ENCODE data around the gene AKAP13.
"Not testable (repeated sequence)": the region's sequence is repeated elsewhere in the genome, so short reads cannot be mapped to it uniquely, and the experiment has no call there.

Gene AKAP13, protein sequence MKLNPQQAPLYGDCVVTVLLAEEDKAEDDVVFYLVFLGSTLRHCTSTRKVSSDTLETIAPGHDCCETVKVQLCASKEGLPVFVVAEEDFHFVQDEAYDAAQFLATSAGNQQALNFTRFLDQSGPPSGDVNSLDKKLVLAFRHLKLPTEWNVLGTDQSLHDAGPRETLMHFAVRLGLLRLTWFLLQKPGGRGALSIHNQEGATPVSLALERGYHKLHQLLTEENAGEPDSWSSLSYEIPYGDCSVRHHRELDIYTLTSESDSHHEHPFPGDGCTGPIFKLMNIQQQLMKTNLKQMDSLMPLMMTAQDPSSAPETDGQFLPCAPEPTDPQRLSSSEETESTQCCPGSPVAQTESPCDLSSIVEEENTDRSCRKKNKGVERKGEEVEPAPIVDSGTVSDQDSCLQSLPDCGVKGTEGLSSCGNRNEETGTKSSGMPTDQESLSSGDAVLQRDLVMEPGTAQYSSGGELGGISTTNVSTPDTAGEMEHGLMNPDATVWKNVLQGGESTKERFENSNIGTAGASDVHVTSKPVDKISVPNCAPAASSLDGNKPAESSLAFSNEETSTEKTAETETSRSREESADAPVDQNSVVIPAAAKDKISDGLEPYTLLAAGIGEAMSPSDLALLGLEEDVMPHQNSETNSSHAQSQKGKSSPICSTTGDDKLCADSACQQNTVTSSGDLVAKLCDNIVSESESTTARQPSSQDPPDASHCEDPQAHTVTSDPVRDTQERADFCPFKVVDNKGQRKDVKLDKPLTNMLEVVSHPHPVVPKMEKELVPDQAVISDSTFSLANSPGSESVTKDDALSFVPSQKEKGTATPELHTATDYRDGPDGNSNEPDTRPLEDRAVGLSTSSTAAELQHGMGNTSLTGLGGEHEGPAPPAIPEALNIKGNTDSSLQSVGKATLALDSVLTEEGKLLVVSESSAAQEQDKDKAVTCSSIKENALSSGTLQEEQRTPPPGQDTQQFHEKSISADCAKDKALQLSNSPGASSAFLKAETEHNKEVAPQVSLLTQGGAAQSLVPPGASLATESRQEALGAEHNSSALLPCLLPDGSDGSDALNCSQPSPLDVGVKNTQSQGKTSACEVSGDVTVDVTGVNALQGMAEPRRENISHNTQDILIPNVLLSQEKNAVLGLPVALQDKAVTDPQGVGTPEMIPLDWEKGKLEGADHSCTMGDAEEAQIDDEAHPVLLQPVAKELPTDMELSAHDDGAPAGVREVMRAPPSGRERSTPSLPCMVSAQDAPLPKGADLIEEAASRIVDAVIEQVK (N-terminal part only)

DNA sequence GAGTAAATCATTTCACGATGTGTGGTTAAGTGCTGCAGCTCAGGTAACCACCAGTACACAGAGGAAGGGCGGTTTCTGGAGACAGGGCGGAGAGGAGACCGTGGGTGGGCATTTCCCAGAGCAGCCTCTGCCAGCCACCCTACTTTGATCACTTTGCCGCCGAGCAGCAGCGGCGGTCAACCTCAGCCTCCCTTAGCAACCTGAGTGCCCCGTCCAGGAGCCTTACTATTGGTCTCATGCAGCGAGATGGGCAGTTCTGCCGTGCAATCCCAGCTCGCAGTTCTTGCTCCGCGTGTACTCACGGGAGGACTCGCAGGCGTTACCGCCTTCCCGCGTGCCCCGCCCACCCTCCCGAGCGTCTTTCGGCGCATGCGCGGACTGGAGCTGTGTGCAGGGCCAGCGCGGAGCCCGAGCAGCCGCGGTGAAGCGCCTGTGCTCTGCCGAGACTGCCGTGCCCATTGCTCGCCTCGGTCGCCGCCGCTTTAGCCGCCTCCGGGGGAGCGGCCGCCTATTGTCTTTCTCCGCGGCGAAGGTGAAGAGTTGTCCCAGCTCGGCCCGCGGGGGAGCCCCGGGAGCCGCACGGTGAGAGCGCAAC lies at the start of gene AKAP13:
AKAP13 (plus strand) TSS at position 387 of the 595 bp plus-strand sequence. CDS start 105,118 bp downstream, outside the sequence.
- peak; percentile 97 to 100 for DNase-seq

DNA sequence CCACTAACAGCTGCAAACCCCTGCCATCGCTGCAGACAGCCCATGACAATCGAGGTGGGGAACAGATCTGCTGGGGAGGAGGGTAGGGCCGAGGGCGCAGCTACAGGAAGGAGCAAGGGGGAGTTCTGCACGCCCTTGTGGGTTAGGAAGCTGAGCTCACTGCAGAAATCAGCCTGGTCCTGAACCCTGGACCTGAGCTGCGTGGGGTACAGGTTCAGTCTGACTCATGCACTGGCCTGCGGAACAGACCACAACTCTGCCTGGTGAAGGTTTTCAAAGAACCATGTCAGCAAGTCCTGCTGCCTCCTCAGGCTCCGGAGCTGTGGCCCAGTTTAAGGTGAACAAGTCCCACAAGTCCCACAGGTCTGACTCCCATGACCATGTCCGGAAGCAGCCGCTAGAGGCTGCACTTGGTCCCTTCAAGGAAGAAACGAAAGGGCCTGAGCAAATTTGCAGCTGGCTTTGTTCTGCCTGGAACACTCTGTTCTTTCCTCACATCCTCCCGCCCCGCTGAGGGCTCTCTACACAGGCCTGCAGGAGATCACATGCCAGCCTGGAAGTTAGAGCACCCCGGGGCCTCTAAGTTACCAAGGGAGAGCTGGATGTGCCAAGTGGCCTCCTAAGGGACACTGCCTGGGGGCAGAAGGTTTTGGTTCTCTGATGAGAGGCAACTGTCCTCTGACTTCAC lies 49.4 kb upstream of the AKAP13 start:
- DNase-seq: peak; percentile 47 to 84

DNA sequence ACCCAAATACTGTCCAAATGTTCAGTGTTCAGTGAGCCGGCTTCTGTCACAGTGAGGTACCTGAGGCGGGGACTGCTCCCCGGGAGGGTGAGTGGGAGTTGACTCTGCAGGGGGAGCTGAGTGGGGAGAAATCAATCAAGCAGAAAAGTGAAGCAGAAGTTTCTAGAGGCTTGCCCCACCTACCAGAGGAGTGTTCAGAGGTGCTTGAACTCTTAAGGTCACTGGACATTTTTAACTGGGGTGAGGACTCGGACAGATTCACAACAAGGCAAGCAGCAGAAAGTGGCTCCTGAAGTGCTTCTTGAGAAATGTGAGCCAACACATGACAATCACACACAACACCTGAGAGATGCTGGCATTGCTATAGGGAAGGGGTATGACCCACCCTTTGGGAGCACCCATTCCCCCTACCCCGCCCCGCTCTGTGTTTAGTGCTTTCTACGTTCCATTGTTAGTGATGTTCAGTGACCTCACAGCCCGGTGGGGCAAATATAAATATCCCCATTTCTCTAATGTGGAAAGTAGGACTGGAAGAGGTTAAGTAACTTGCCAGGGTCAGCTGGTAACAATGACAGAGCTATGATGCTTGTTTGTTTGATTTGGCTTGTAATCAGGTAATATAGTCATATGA lies 48.6 kb upstream of the AKAP13 start:
- no peak for DNase-seq

DNA sequence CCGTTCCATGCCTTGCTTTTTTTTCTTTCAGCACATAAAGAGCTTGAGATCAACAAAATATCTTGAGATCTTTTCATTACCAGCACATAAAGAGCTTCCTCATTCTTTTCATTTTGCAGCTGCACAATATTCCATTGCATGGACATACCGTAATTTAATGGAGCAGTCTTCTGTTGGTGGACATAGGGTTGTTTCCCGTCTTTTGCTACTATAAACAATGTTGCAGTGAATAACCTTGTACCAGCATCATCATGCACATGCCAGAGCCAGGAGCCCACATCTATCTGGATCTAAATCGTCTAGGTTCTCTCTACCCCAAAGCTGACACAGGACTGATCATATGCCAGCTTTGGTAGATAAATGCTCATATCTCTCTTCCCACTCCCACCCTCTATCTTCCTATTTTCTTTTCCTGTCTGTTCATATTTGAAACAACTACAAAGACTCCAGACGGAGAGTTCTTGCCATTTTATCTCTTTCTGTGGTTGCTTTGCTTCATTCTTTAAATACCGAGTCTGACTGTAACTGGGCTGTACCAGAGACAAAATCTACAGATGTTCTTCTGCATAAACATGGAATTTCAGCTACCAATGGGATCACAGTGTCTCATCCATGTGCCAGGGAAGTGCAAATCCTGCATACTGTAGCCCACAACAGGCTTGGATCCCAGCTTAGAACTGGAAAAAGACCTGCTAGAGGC lies 47.1 kb upstream of the AKAP13 start:
- DNase-seq: no peak

DNA sequence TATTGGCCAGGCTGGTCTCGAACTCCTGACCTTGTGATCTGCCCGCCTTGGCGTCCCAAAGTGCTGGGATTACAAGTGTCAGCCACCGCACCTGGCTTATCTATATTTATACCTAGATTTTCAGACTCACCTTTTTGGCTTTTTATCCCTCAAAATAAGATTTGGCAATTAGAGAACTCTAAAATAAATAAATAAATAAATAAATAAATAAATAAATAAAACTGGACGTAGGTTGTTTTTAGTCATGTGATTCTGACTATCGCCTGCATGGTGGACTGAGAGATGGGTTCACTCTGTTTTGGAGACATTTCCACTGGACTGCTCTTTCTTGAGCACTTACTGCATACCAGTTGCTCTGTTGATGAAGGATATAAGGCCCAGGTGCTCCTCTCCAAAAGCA lies 46.2 kb upstream of the AKAP13 start:
- DNase-seq: no peak

DNA sequence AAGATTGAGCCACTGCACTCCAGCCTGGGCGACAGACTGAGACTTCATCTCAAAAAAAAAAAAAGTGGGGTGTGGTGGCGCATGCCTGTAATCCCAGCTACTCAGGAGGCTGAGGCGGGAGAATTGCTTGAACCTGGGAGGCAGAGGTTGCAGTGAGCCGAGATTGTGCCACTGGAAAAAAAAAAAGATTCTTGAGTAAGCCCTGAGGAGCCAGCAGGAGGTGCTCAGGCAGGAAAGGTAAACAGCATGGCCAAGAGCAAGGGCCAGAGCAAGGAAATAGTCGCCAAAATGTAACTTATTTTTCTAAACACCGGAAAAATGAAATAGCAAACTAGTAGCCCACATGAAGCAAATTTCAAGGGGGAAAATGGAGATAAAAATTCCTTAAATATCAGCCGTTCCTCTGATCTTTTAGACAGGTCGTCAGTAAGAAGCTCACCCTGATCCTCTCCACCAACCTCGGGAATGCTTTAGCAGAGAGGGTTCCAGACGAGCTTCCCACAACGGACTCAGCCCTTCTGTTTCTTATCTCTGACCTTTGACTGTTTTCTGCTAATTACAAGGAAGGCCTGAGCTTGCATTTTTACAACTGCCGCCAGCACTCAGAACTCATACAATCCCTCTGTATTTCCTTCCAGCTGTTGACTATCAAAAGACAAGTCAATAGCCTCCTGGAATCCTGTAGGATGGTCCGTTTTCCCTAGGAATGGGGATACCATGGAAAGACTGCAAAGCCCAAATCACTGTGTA lies 45.0 kb upstream of the AKAP13 start:
- DNase-seq: no peak

DNA sequence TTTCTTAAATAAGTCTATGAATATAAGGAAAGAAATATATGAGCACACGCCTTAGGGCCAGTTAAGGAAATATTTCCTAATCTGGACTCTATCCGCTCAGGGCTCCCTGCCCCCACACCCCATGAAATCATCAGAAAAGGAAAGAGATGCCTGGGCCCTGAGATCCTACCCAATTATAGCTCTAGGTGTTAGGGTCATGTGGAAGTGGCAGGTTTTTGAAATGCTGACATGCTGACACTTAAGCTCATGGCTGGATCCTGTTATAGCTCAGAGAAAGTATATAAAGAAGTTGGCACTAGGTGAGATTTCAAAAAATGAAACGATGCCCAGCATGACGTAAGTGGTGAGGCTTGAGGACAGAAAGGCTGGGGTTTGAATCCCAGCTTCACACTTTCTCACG lies 43.5 kb upstream of the AKAP13 start:
- no peak for DNase-seq

DNA sequence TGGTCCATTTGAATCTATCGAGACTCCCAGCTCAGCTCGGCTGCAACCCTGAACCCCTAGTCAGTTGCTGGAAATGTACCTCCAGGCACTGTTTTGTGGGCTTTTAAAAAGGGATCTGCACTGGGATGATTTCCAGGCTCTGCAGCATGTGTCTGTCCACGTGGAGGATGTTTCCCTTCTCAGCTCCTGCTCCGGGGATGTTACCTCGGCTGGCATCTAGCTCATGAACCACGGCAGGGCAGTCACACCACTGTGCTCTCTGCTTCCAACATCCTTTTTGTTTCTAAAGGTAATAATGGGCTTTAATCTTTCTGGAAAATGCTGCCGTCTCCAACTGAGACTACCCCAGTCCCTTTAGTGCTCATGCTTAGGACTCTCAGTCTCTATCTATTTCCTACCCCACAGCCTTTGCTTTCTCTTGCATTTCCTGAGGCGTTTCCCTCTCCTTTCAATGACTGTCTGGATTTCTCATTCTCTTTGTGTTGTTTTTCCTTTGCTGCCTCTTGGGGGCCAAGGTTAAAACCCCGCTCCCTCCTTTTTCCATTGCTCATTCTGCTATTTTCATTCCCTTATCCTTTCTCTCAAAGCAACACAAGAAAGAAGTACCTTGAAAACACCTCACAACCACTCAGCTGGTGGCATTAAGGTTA lies 42.9 kb upstream of the AKAP13 start:
- DNase-seq: no peak

DNA sequence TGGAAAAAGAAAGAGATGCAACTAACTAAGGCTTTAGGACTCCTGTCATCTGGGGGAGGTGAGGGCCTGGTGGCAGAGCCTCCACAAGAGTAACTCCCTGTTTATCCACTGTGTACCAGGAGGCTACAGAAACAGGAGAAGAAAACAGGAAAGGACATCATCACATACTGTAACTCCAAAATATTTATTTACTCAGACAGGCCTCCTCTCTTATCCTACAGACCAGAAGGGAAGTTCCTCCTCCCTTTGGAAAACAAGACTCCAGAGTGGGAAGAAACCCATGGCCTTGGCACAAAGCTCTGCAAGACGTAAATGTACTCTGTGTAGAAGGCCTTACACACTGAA lies 40.1 kb upstream of the AKAP13 start:
- no peak for DNase-seq

DNA sequence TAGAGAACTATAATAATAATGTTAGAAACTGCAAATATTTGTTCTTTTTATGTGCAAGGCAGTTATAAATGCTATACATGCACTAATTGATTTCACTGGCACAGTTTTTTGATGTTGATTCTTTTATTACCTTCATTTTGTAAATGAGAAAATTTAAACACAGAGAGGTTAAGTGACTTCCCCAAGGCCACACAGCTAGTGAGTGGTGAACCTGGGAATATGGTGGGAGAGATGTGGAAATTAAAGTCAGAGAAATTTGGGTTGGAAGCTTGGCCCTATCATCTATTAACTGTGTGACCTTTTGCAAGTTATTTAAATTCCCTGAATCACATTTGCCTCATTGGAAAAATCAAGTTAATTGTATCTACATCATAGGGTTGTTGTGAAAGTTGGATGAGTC lies 39.6 kb upstream of the AKAP13 start:
- no peak for DNase-seq

DNA sequence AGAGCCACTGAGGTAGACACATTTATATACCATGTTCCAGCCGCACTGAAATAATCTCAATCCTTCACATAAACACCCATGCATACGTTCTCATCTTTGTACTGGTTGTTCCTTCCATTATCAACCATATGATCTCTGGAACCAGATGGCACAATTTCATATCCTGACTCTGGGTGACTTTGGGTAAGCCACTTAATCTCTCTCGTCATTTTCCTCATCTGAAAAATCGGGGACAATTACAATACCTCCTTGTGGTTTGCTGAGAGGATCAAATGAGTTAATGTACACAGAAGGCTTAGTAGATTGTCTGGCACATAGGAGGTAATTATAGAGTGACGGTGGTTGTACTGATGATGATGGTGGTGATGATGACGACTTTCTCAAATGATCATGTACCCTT lies 38.2 kb upstream of the AKAP13 start:
- peak; percentile 89 to 96 for DNase-seq

DNA sequence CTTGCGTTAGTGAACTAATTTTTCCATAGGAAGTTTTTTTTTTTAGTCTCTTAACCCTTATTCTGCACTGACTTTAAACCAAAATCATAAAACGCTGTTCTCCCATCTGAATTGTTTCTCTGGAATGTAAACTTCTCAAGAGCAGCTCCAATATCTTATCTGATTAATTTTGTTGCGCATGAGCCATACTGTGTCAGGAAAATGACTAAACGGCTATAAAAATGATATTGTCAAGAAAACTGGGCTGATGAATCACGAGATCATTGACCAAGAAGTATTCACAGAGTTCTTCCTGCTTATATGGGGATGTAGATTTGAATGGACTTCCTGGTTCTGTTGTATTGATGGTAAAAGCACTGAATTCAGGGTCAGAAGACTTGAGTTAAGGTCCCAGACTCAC lies 37.0 kb upstream of the AKAP13 start:
- not testable (repeated sequence) for DNase-seq

DNA sequence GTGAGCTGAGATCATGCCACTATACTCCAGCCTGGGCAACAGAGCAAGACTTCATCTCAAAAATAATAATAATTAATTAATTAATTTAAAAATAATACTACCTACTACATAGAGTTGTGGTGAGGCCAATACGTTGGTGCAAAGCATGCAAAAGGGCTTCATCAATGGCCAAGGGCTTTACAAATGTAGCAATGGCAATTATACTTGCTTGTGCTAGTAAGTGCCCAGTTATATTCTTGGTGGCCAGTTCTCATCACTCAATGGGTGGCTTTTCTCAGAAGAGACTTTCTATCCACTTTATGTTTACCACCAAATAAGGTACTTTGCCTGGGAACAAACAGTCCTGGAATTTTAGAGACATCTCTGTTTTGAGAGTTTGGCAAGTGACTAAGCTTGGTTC lies 36.2 kb upstream of the AKAP13 start:
- DNase-seq: not testable (repeated sequence)

DNA sequence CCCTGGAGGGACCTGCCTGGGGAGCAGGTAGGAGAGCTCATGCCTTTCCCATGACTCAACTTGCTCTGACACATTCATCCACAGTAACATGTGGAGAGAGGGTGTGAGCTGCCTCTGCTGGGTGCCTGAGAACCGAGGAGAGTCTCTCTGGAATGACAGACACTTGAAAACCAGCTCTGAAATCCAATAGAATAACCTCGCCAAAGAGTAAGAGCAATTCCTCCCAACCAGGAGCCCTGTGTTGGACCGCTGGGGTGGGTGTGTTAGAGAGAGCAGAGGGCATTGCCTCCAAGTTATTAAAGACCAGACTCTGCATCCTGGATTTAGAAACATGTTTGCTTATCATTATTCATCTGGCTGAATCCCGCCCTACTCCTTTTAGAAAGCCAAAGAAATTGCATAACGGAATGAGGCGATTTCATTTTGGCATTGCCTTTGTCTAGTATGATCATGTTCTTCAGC lies 35.7 kb upstream of the AKAP13 start:
- DNase-seq: not testable (repeated sequence)

DNA sequence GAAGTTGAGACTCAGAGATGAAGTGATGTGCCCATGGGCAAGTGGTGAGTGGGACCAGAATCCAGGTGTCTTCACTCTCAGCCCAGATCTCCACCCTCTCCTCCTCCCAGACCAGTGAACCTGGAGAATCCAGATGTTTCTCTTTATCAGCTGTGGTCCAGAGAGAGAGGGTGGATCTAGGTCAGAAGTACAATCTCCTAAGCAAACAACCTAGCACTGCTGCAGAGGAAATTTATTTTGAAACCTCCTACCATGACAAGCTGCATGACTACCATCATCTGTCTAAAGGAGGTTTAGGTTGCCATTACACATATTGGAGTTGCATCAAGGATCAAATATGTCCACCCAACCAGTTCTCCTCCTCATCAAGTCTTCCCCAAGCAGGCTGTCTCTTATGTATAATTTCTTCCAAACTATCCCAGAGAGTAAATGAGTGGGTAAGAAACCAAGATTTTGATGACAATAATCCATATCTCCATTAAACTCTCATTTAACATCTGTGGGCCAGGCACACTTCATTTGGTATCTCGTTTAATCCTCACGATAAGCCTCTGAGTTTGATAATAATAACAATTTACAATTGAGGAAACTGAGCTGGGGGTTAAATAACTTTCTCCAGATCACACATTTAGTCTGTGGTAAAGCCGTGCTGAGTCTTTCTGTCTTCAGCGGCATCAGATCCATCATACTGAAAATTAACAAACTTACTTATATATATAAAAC lies 35.0 kb upstream of the AKAP13 start:
- not testable (repeated sequence) for DNase-seq

DNA sequence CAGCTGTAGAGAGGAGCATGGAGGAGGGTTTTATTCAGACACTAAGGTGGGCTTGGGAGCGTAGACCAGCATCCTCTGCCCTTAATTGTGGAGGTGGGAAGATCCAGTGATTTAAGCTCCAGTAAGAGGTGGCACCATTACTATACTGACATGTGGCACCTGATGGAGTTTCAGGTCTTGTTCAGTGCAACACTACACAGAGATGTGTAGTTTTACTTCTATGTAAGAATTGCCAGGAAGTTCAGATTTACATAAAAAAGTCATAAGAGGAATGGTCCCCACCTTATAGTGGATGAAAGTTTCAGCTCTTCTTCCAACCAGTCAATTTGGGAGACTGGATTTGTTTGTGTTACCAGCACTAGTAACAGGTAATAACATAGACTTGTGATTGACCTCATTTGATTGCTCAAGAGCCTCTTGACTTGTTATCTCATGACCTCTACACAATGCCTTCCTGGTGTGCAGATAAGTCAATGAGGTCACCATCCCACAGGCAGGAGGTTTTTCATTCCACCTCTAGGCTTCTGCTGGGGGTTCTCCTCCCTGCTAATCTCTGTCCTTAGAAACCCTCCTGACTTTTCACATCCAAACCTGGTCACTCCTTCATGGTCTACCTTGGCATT lies 33.8 kb upstream of the AKAP13 start:
- DNase-seq: not testable (repeated sequence)

DNA sequence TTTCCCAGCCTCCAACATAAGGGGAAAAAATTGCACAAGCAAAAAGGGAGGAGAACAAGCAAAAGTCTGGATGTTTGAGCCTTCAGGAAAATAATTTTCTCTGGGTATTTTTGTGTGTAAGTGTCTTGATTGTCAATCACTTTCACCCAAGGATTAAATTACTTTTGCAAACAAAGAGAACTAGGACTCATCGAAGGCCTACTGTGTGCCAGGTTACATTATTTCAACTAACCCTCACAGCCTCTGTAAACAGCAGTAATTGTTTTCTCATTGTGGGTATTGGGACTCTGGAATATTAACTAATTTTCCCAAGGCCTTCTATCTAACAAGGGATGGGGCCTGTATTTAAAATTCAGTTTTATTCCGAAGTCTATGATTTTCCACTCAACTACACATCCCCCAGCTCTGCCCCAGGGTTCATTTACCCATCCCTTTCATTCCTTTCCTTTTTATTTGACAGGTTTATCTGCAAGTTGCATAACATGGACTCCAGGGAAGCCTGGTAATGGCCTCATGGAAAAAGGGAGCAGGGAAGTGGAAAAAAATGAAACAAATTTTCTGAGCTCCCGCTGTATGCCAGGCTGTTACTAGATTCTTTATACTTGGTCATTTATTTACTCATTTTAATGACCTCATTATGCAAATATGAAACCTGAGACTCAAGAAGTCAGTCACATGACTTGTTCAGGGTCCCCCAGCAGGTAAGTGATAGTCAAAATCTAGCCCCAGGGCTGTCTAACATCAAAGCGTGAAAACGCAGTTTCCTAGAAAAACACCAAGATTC lies 32.9 kb upstream of the AKAP13 start:
- DNase-seq: peak in 1 of 2 experiments; percentile 20
